Measurements from ENCODE around the gene TPSB2.
"Not testable (repeated sequence)": the region's sequence is repeated elsewhere in the genome, so short reads cannot be mapped to it uniquely, and the experiment has no call there.

TPSB2 gene

GRCh38 chr16:1188432-1189189 lies 41.4 kb downstream of the TPSB2 start:
- no peak for TF ChIP-seq CTCF (IDR thresholded peaks at IDR 0.05; ENCODE audit: extremely low read depth, missing control alignments)
- DNase-seq (ENCODE audit: low spot score) = peak; percentile 81

GRCh38 chr16:1185460-1186207 lies 44.4 kb downstream of the TPSB2 start:
- DNase-seq (ENCODE audit: low spot score) = not testable (repeated sequence)

- DNase-seq (ENCODE audit: low spot score) = no peak
- no peak for TF ChIP-seq CTCF (IDR thresholded peaks at IDR 0.05; ENCODE audit: extremely low read depth, missing control alignments)
These were observed 45.0 kb downstream of the TPSB2 start for GRCh38 chr16:1184980-1185379.

- TF ChIP-seq CTCF (IDR thresholded peaks at IDR 0.05; ENCODE audit: extremely low read depth, missing control alignments) = no peak
- DNase-seq (ENCODE audit: low spot score) = no peak
These were observed 45.7 kb downstream of the TPSB2 start for GRCh38 chr16:1184156-1184868.

GRCh38 chr16:1182950-1183907 lies 46.8 kb downstream of the TPSB2 start:
- TF ChIP-seq CTCF (IDR thresholded peaks at IDR 0.05; ENCODE audit: extremely low read depth, missing control alignments) = no peak

GRCh38 chr16:1182316-1182671 lies 47.7 kb downstream of the TPSB2 start:
- no peak for DNase-seq (ENCODE audit: low spot score)
- TF ChIP-seq CTCF (IDR thresholded peaks at IDR 0.05; ENCODE audit: extremely low read depth, missing control alignments) = no peak

More at GRCh38 chr16:1182950-1183907, 46.8 kb downstream of the TPSB2 start:
- DNase-seq (ENCODE audit: low spot score) = no peak

Data from GM20000 (cell line).